GM12892 (cell line): ENCODE data around the gene FUT8.

Experiments used
- POLR2A ChIP-seq: IDR thresholded peaks from 2 replicates; pipeline ENCODE4 v1.6.1; 2011; ENCODE audit warnings: low read depth, low read length, control low read depth
- POLR2AphosphoS5 ChIP-seq: IDR thresholded peaks from 2 replicates; pipeline ENCODE4 v1.6.1; 2011; ENCODE audit warnings: low read depth, low read length, control low read depth
- TAF1 ChIP-seq: IDR thresholded peaks from 2 replicates; pipeline ENCODE4 v1.6.1; 2011; ENCODE audit warnings: low read depth, mild to moderate bottlenecking, control low read depth, low read length, borderline replicate concordance

DNA sequence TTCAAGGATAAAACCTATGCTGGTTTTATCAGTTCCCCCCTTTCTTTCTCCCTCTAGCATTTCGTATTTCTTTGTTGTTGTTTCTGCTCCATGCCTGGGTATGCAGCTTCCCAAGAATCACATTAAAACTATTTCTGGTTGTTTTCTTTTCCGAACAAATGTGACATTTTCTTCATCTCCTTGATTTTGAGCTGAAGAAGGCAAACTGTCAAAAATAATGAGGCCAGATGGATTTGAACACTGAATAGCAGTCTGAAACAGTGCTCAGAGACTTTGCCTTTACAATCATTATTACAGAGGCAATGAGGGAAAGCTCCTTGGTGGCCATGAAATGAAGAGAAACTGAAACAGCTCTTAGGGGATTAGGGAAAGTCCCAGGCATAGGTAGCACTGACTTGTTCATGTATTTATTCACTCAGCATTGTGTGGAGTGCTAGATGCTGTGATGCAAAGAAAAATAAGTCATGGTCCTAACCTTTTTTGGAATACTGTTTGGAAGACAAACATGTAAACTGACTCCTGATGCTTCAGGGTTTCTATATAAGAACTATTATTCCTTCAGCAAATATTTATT lies 319.5 kb downstream of the FUT8 start:
- no peak for TF ChIP-seq POLR2AphosphoS5
- TF ChIP-seq POLR2A, result no peak
- no peak for TF ChIP-seq TAF1
